Vagina (tissue), 2 donors: ENCODE measurements around the gene MSRB1. TPM values are rescaled to one million over a fixed set of nuclear protein-coding genes. Genes with fewer than 3 reads are reported as not detected.

Experiments used
- DNase-seq, 2 donors: peaks; one replicate each; pipeline ENCODE4 v3.0.0-alpha.2; 2017; ENCODE audit errors: extremely low spot score in 2 of 2
- H3K27ac ChIP-seq: fragments of 200-600 bp; sonication (generic); one replicate; pipeline ENCODE4 v1.5.1; 2019
- H3K27me3 ChIP-seq: fragments of 200-600 bp; sonication (generic); one replicate; pipeline ENCODE4 v1.5.1; 2019
- H3K36me3 ChIP-seq, 2 donors: fragments of 200-600 bp; sonication (generic); one replicate each; pipeline ENCODE4 v1.5.1; 2017 to 2019
- H3K4me1 ChIP-seq: fragments of 200-600 bp; sonication (generic); one replicate; pipeline ENCODE4 v1.5.1; 2019
- H3K4me3 ChIP-seq, 2 donors: fragments of 200-600 bp; sonication (generic); 1 replicate in 1 of 2; 2 replicates in 1 of 2; pipeline ENCODE4 v1.5.1; 2016 to 2019
- H3K9me3 ChIP-seq: fragments of 200-600 bp; sonication (generic); one replicate; pipeline ENCODE4 v1.5.1; 2019
- POLR2A ChIP-seq, 2 donors: fragments of 450-650 bp; IDR thresholded peaks; one replicate each; pipeline ENCODE4 v1.6.1; 2017; ENCODE audit warnings: antibody characterized with exemption in 2 of 2, mild to moderate bottlenecking in 2 of 2, moderate library complexity in 2 of 2
- POLR2AphosphoS5 ChIP-seq, 2 donors: sonication (generic); formaldehyde crosslinking; IDR thresholded peaks; one replicate each; pipeline ENCODE4 v1.9.0; 2017; ENCODE audit warnings: antibody characterized with exemption in 2 of 2, mild to moderate bottlenecking in 2 of 2, low read depth in 1 of 2; ENCODE audit not compliant: insufficient read depth in 1 of 2
- intact Hi-C: fragments of 100-400 bp; cut with DNase I; formaldehyde crosslinking; loops from one replicate; pipeline ENCODE4 v1.15.1; 2023
- total RNA-seq: library from RNA; depleted of rRNA; stranded (reverse); fragments of >200 nt; gene quantifications from one replicate; pipeline ENCODE4 v1.2.3, GENCODE V29; 2016
- TF ChIP-seq, protein P1 (sequence below), 3 experiments: fragments of 450-650 bp in 2 of 3; fragments of 200-600 bp in 1 of 3; sonication (generic) in 1 of 3; IDR thresholded peaks; one replicate each; pipeline ENCODE4 v1.5.1; 2017 to 2019; ENCODE audit warnings: antibody characterized with exemption in 3 of 3, mild to moderate bottlenecking in 2 of 3, moderate library complexity in 2 of 3

The MSRB1 gene
- total RNA-seq, 1 donor from 2014 or later, result 53.0 TPM

- TF ChIP-seq POLR2A (IDR thresholded peaks at IDR 0.05) (no peak), POLR2AphosphoS5 (IDR thresholded peaks at IDR 0.05; ENCODE audit: insufficient read depth in 1 of 2, low read depth in 1 of 2) (peak in 1 of 2 donors; percentile 36)
- TF ChIP-seq, protein P1, sequence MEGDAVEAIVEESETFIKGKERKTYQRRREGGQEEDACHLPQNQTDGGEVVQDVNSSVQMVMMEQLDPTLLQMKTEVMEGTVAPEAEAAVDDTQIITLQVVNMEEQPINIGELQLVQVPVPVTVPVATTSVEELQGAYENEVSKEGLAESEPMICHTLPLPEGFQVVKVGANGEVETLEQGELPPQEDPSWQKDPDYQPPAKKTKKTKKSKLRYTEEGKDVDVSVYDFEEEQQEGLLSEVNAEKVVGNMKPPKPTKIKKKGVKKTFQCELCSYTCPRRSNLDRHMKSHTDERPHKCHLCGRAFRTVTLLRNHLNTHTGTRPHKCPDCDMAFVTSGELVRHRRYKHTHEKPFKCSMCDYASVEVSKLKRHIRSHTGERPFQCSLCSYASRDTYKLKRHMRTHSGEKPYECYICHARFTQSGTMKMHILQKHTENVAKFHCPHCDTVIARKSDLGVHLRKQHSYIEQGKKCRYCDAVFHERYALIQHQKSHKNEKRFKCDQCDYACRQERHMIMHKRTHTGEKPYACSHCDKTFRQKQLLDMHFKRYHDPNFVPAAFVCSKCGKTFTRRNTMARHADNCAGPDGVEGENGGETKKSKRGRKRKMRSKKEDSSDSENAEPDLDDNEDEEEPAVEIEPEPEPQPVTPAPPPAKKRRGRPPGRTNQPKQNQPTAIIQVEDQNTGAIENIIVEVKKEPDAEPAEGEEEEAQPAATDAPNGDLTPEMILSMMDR (IDR thresholded peaks at IDR 0.05), result no peak
- peaks cover 42% of the 10 kb centered on the region for H3K4me1 ChIP-seq
- peak overlapping the region in 1 of 2 donors; percentile 4 for H3K4me3 ChIP-seq
- intact Hi-C loops, result no loop called here
- no peaks in the 10 kb centered on the region for H3K36me3 ChIP-seq
- peak overlapping the region; percentile 79 for H3K27ac ChIP-seq
- no peaks in the 10 kb centered on the region for H3K27me3 ChIP-seq
- H3K9me3 ChIP-seq, result no peaks in the 10 kb centered on the region
- no peak for DNase-seq
Measured at GRCh38 chr16:1913327-1914083, 29.5 kb downstream of the MSRB1 start.

DNA sequence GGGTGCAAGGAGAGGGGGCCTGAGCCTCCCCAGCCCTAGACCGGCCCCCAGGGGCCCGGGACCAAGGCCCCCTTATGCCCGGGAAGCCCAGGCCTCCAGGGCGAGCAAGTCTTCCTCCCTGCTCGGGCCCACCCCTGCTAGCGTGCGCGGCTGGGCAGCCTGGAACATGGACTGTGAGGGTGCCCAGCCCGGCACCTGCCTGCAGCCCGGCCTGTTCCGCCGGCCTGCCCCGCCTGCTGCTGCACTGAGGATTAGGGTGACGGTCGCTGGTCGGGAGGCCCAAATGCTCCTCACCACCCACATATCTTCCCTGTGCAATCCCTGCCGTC lies 30.8 kb downstream of the MSRB1 start:
- Histone ChIP-seq H3K9me3 (no peaks in the 10 kb centered on the region), H3K27me3 (no peaks in the 10 kb centered on the region), H3K4me3 (no peak overlapping the region), H3K36me3 (no peaks in the 10 kb centered on the region), H3K27ac (no peak overlapping the region), H3K4me1 (peaks cover 40% of the 10 kb centered on the region)
- DNase-seq, result no peak
- intact Hi-C loops, result no loop called here
- TF ChIP-seq POLR2AphosphoS5 (IDR thresholded peaks at IDR 0.05; ENCODE audit: insufficient read depth in 1 of 2, low read depth in 1 of 2) (no peak), POLR2A (IDR thresholded peaks at IDR 0.05) (no peak)
- TF ChIP-seq, protein P1 (IDR thresholded peaks at IDR 0.05), result no peak

DNA sequence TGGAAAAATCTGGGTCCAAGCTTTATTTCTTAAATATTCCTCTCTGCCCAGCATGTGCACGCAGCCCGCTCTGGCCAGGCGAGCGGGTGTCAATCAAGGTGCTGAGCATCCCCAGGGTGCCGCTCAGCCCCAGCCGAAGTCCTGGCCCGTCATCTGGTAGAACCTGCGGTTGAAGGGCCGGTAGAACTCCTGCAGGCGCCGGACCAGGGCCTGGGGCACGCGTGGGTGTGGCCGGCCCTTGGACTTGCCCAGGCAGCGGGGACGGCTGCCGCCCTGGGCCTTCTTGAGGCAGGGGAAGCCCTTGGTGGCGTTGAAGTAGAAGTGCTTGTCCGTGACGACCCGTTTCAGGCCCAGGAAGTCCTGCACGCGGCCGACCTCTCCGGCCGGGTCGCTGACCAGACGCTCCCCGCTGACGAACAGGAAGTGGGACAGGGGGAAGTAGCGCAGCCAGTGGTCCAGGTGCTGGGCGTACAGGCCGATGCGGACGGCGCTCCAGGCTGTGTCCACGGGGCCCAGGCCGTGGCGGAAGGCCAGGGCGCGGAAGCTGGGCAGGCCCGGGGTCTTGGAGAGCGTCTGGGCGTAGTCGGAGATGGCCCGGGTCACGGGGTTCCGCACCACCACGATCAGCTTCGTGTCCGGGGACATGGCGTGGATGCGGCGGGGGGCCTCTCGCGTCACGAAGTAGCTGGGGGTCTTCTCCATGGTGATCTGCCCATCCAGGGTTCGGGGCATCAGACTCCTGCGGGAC lies 31.4 kb downstream of the MSRB1 start:
- H3K4me3 ChIP-seq, result no peak overlapping the region
- no peaks in the 10 kb centered on the region for H3K36me3 ChIP-seq
- H3K4me1 ChIP-seq, result peaks cover 38% of the 10 kb centered on the region
- intact Hi-C loops, result no loop called here
- TF ChIP-seq, protein P1 (IDR thresholded peaks at IDR 0.05), result no peak
- TF ChIP-seq POLR2AphosphoS5 (IDR thresholded peaks at IDR 0.05; ENCODE audit: insufficient read depth in 1 of 2, low read depth in 1 of 2) (no peak), POLR2A (IDR thresholded peaks at IDR 0.05) (no peak)
- no peaks in the 10 kb centered on the region for H3K9me3 ChIP-seq
- H3K27me3 ChIP-seq, result no peaks in the 10 kb centered on the region
- no peak overlapping the region for H3K27ac ChIP-seq
- no peak for DNase-seq

DNA sequence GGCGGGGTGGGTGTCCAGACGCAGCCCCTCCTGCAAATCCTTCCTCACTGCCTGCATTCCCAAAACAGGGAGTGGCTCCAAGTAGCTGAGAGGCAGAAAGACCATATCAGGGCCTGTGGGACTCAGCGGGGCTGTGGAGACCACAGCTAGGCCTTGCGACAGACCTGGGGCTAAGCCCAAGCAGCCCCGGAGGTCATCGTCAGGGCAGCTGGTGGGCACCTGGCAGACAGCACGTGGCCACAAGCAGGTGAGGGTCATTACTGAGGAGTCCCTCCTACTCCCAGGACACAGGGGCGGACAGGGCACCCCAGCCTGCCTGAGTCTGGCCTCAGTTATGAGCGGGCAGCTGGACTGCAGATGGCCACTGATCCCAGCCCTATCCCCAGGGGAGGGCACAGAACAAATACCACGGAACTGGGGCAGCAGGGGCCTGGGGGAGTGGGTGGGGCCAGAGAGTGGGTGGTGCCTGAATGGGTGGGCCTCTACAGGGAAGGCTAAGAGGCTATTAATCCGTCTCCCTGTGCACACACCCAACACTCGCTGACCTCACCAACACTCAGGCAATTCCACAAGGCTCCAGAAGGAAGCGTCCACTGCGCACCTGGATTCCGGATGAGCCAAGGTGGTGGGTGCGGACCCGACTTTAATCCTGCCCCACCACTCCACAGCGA lies 33.3 kb downstream of the MSRB1 start:
- peaks cover 28% of the 10 kb centered on the region for H3K4me1 ChIP-seq
- no peaks in the 10 kb centered on the region for H3K27me3 ChIP-seq

More for the DNA sequence above, 33.3 kb downstream of the MSRB1 start:
- intact Hi-C loops, result no loop called here
- Histone ChIP-seq H3K4me3 (no peak overlapping the region), H3K9me3 (no peaks in the 10 kb centered on the region), H3K27ac (no peak overlapping the region), H3K36me3 (no peaks in the 10 kb centered on the region)
- TF ChIP-seq, protein P1 (IDR thresholded peaks at IDR 0.05), result no peak
- TF ChIP-seq POLR2A (IDR thresholded peaks at IDR 0.05) (no peak), POLR2AphosphoS5 (IDR thresholded peaks at IDR 0.05; ENCODE audit: insufficient read depth in 1 of 2, low read depth in 1 of 2) (peak in 1 of 2 donors; percentile 49)
- DNase-seq, result peak in 1 of 2 donors; percentile 94
